ENCODE data around the gene KSR1.

DNA sequence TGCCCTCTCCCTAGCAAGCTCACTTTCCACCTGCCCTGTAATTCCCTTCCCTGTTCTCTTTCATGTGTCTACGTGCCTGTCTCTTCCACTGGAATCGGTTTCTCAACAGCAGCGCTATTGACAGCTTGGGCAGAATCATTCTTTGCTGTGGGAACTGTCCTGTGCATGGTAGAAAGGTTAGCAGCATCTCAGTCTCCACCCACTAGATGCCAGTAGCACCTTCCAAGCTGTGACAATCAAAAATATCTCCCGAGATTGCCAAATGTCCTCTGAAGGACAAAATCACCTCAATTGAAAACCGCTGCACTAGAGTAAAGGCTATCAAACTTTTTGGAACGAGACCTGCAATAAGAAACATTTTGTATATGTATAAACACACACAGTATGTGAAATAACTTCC is 41.6 kb upstream of the KSR1 start:
- TF ChIP-seq, protein P1, sequence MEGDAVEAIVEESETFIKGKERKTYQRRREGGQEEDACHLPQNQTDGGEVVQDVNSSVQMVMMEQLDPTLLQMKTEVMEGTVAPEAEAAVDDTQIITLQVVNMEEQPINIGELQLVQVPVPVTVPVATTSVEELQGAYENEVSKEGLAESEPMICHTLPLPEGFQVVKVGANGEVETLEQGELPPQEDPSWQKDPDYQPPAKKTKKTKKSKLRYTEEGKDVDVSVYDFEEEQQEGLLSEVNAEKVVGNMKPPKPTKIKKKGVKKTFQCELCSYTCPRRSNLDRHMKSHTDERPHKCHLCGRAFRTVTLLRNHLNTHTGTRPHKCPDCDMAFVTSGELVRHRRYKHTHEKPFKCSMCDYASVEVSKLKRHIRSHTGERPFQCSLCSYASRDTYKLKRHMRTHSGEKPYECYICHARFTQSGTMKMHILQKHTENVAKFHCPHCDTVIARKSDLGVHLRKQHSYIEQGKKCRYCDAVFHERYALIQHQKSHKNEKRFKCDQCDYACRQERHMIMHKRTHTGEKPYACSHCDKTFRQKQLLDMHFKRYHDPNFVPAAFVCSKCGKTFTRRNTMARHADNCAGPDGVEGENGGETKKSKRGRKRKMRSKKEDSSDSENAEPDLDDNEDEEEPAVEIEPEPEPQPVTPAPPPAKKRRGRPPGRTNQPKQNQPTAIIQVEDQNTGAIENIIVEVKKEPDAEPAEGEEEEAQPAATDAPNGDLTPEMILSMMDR (conservative IDR thresholded peaks at IDR 0.05; ENCODE audit: low read depth, low read length): no peak
- no peak for TF ChIP-seq RFX5 (IDR thresholded peaks at IDR 0.05; ENCODE audit: low read depth, low read length)
- no peak for TF ChIP-seq MAZ (IDR thresholded peaks at IDR 0.05; ENCODE audit: borderline replicate concordance, low read depth, low read length)
- no peak for TF ChIP-seq CHD1 (IDR thresholded peaks at IDR 0.05; ENCODE audit: low read depth, low read length)
- no peak for TF ChIP-seq FOS (IDR thresholded peaks at IDR 0.05; ENCODE audit: low read depth, low read length)
- no peak for TF ChIP-seq POLR2A (IDR thresholded peaks at IDR 0.05; ENCODE audit: low read depth, low read length)
- no peak for TF ChIP-seq MXI1 (IDR thresholded peaks at IDR 0.05; ENCODE audit: borderline replicate concordance, low read depth, low read length)
- TF ChIP-seq SMC3 (IDR thresholded peaks at IDR 0.05; ENCODE audit: low read depth, low read length): no peak
